ENCODE measurements around the gene MPPED2. TPM values are rescaled to one million over a fixed set of nuclear protein-coding genes. Genes with fewer than 3 reads are reported as not detected.
A peak's percentile ranks its signal among the peaks of the same experiment; 100 is the strongest.

Gene MPPED2
- total RNA-seq, 1 experiment from 2014 or later: 2.4 TPM

DNA sequence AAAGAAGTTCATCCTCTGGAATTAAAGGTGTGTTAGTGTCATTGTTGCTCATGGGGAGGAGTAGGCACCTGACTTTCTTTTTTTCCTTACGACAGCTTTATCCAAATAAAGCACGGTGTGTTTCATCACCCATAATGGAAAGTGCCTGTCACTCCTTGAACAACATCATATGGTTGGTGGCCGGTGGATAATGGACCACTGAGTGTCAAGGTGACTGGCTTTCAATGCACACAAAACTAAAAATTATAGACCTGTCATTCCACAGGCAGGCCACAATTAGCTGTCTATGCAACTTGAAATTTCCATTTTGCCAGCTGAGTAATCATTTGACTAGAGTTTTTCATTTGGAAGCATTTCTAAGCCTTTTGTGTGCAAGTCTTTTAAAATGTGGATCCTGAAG is 45.0 kb upstream of the MPPED2 start:
- ATAC-seq: no peak
- DNase-seq (ENCODE audit: low spot score): no peak
- Mint-ChIP-seq H3K4me1 (peaks cover 26% of the 10 kb centered on the region), H3K36me3 (no peaks in the 10 kb centered on the region), H3K9me3 (no peaks in the 10 kb centered on the region), H3K27ac (no peak overlapping the region), H3K27me3 (ENCODE audit: low read depth) (no peaks in the 10 kb centered on the region), H3K4me3 (no peak overlapping the region)
- TF ChIP-seq ESRRA (CRISPR knock-in tag; IDR thresholded peaks at IDR 0.05; ENCODE audit: borderline replicate concordance) (no peak), PRDM15 (CRISPR knock-in tag; IDR thresholded peaks at IDR 0.05) (no peak), FOXP4 (CRISPR knock-in tag; IDR thresholded peaks at IDR 0.05) (no peak), MXD4 (CRISPR knock-in tag; IDR thresholded peaks at IDR 0.05; ENCODE audit: borderline replicate concordance) (no peak), OVOL2 (CRISPR knock-in tag; IDR thresholded peaks at IDR 0.05; ENCODE audit: borderline replicate concordance) (no peak)
- TF ChIP-seq, protein P1, sequence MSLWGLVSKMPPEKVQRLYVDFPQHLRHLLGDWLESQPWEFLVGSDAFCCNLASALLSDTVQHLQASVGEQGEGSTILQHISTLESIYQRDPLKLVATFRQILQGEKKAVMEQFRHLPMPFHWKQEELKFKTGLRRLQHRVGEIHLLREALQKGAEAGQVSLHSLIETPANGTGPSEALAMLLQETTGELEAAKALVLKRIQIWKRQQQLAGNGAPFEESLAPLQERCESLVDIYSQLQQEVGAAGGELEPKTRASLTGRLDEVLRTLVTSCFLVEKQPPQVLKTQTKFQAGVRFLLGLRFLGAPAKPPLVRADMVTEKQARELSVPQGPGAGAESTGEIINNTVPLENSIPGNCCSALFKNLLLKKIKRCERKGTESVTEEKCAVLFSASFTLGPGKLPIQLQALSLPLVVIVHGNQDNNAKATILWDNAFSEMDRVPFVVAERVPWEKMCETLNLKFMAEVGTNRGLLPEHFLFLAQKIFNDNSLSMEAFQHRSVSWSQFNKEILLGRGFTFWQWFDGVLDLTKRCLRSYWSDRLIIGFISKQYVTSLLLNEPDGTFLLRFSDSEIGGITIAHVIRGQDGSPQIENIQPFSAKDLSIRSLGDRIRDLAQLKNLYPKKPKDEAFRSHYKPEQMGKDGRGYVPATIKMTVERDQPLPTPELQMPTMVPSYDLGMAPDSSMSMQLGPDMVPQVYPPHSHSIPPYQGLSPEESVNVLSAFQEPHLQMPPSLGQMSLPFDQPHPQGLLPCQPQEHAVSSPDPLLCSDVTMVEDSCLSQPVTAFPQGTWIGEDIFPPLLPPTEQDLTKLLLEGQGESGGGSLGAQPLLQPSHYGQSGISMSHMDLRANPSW (CRISPR knock-in tag; conservative IDR thresholded peaks at IDR 0.05; ENCODE audit: low read depth): no peak
- CTCF ChIA-PET: no interaction called here
- POLR2A ChIA-PET: no interaction called here

- TF ChIP-seq, protein P2, sequence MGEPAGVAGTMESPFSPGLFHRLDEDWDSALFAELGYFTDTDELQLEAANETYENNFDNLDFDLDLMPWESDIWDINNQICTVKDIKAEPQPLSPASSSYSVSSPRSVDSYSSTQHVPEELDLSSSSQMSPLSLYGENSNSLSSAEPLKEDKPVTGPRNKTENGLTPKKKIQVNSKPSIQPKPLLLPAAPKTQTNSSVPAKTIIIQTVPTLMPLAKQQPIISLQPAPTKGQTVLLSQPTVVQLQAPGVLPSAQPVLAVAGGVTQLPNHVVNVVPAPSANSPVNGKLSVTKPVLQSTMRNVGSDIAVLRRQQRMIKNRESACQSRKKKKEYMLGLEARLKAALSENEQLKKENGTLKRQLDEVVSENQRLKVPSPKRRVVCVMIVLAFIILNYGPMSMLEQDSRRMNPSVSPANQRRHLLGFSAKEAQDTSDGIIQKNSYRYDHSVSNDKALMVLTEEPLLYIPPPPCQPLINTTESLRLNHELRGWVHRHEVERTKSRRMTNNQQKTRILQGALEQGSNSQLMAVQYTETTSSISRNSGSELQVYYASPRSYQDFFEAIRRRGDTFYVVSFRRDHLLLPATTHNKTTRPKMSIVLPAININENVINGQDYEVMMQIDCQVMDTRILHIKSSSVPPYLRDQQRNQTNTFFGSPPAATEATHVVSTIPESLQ (CRISPR knock-in tag; IDR thresholded peaks at IDR 0.05): no peak
- TF ChIP-seq ZNF219 (CRISPR knock-in tag; IDR thresholded peaks at IDR 0.05; ENCODE audit: borderline replicate concordance) (no peak), CREB1 (CRISPR knock-in tag; IDR thresholded peaks at IDR 0.05) (no peak)
- CTCF ChIA-PET: no interaction called here
- ATAC-seq (no peak), DNase-seq (ENCODE audit: low spot score) (no peak)
- H3K4me1 Mint-ChIP-seq: peaks cover 9% of the 10 kb centered on the region; the same call in 1 of the 2 replicates
- H3K36me3 Mint-ChIP-seq: peaks cover 12% of the 10 kb centered on the region
- POLR2A ChIA-PET: no interaction called here
- peaks cover 26% of the 10 kb centered on the region for H3K9me3 Mint-ChIP-seq
- H3K4me3 Mint-ChIP-seq: no peak overlapping the region
- H3K27me3 Mint-ChIP-seq (ENCODE audit: low read depth): no peaks in the 10 kb centered on the region; the same call in 1 of the 2 replicates
- no peak overlapping the region for H3K27ac Mint-ChIP-seq
Measured at GRCh38 chr11:30619767-30620166, 33.6 kb upstream of the MPPED2 start.

- no peak for DNase-seq (ENCODE audit: low spot score)
- H3K27ac Mint-ChIP-seq: no peak overlapping the region
- TF ChIP-seq ELF4 (CRISPR knock-in tag; IDR thresholded peaks at IDR 0.05; ENCODE audit: low read depth): no peak
- TF ChIP-seq ZBTB21 (CRISPR knock-in tag; IDR thresholded peaks at IDR 0.05; ENCODE audit: borderline replicate concordance): no peak
- TF ChIP-seq NFYB (CRISPR knock-in tag; conservative IDR thresholded peaks at IDR 0.05; ENCODE audit: low read depth): no peak
- no peak for TF ChIP-seq CREM (CRISPR knock-in tag; IDR thresholded peaks at IDR 0.05)
- no peaks in the 10 kb centered on the region for H3K4me1 Mint-ChIP-seq
- ATAC-seq: peak; percentile 43; the same call in 1 of the 2 replicates
- H3K36me3 Mint-ChIP-seq: peaks cover 12% of the 10 kb centered on the region
- ChIA-PET CTCF (interaction anchor here (0.7 to 1.0 kb wide), 5 partner anchors 10 to 296 kb away, joined by 3 to 5 read pairs (median 3); partner anchors contain the start of gene MPPED2), POLR2A (interaction anchor here (0.6 kb wide), 1 partner anchor 10 kb away, joined by 4 read pairs; no protein-coding TSS in a partner anchor)
- peaks cover 20% of the 10 kb centered on the region for H3K9me3 Mint-ChIP-seq
- no peak overlapping the region for H3K4me3 Mint-ChIP-seq
- H3K27me3 Mint-ChIP-seq (ENCODE audit: low read depth): no peaks in the 10 kb centered on the region; the same call in 1 of the 2 replicates
Measured at GRCh38 chr11:30617762-30618161, 31.6 kb upstream of the MPPED2 start.
